Limb (tissue), 2 donors: ENCODE data around the gene PTPRB.

Experiments used
- DNase-seq, 2 donors: peaks; one replicate each; pipeline ENCODE4 v3.0.0-alpha.2; 2016; ENCODE audit errors: extremely low spot score in 2 of 2

Gene PTPRB

GRCh38 chr12:70644861-70645260 is 7.6 kb upstream of the PTPRB start:
- no peak for DNase-seq

GRCh38 chr12:70643939-70644338 is 6.7 kb upstream of the PTPRB start:
- DNase-seq = no peak

- no peak for DNase-seq
These were observed 4.5 kb upstream of the PTPRB start for GRCh38 chr12:70641691-70642090.

- DNase-seq = no peak
These were observed 3.7 kb upstream of the PTPRB start for GRCh38 chr12:70640901-70641300.

- no peak for DNase-seq
These were observed 2.3 kb upstream of the PTPRB start for GRCh38 chr12:70639535-70639934.

GRCh38 chr12:70638639-70639360 is 1.6 kb upstream of the PTPRB start:
- no peak for DNase-seq

- no peak for DNase-seq
These were observed 1.5 kb downstream of the PTPRB start for GRCh38 chr12:70635755-70636154.

- DNase-seq = no peak
These were observed 8.3 kb downstream of the PTPRB start for GRCh38 chr12:70628701-70629480.

- DNase-seq = no peak
These were observed 9.6 kb downstream of the PTPRB start for GRCh38 chr12:70627677-70628076.

- DNase-seq = no peak
These were observed 11.0 kb downstream of the PTPRB start for GRCh38 chr12:70626180-70626579.

- no peak for DNase-seq
These were observed 17.6 kb downstream of the PTPRB start for GRCh38 chr12:70619471-70620152.

- DNase-seq = no peak
These were observed 18.9 kb downstream of the PTPRB start for GRCh38 chr12:70618371-70618770.

- no peak for DNase-seq
These were observed 19.8 kb downstream of the PTPRB start for GRCh38 chr12:70617450-70617849.

GRCh38 chr12:70615174-70615866 is 21.9 kb downstream of the PTPRB start:
- no peak for DNase-seq

- DNase-seq = peak in 1 of 2 donors; percentile 53
These were observed 27.3 kb downstream of the PTPRB start for GRCh38 chr12:70609739-70610491.

GRCh38 chr12:70609203-70609602 is 28.0 kb downstream of the PTPRB start:
- no peak for DNase-seq

GRCh38 chr12:70608184-70608583 is 29.0 kb downstream of the PTPRB start:
- no peak for DNase-seq

- no peak for DNase-seq
These were observed 30.1 kb downstream of the PTPRB start for GRCh38 chr12:70607107-70607506.

- no peak for DNase-seq
These were observed 31.3 kb downstream of the PTPRB start for GRCh38 chr12:70605976-70606375.

GRCh38 chr12:70604662-70605061 is 32.6 kb downstream of the PTPRB start:
- no peak for DNase-seq

- DNase-seq = no peak
These were observed 34.2 kb downstream of the PTPRB start for GRCh38 chr12:70603044-70603443.
